Measurements from ENCODE around the gene KMT2E.
"Not testable (repeated sequence)": the region's sequence is repeated elsewhere in the genome, so short reads cannot be mapped to it uniquely, and the experiment has no call there.

KMT2E gene

DNA sequence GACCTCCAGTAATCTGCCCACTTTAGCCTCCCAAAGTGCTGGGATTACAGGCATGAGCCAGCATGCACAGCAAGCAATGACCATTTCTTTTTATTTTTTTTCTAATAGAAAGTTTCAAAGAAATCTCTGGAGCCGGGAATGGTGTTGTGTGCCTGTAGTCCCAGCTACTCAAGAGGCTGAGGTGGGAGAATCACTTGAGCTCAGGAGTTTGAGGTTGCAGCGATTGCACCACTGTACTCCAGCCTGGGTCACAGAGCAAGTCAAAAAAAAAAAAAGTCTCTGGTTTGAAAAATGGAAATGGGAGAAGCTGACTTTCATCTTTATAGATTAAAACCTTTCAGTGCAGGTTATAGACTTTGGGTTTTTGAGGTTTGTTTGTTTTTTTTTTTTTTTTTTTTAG lies 44.8 kb upstream of the KMT2E start:
- no peak for TF ChIP-seq CTCF (IDR thresholded peaks at IDR 0.05; ENCODE audit: extremely low read depth, insufficient read depth, missing control alignments)
- in situ Hi-C loops (cut with MboI; ENCODE audit: low pct_unique_long_range_greater_than_20kb, low sequenced_read_pairs, unreplicated experiment) = no loop called here
- DNase-seq (ENCODE audit: low spot score) = no peak

DNA sequence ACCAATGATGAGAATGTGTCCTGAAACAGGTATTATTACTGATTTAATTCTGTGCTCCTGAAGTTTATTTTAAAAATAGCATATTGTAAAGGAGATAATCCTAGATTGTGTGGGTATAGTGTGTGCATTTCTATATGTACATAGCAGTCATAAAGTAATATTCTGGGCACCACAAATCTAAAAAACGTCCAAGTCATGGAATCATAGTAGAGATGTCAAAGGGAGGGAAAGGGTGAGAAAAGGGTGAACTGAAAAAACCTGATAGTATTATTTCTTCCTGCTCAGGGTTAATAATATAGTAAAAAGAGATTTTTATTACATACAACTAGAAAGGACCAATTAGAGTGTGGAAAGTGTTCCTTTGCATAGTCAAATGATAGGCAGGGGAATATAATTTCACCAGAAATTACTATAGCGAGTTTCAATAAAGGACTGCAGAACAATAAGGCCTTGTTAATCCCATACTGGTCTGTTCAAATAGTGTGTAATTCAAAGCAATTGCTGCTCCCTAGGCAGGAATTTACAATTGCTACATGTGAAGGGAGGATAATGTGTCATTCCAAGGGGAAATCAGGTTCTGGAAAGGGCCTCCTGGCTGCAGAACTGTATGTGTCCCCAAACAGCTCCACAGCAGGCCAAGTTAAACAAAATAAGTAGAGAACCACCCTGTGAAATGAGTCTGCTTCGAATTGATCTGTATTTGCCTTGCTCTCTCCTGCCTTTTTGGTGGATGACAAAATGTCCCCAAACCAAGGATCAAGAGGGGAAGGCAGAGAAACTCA lies 42.5 kb upstream of the KMT2E start:
- in situ Hi-C loops (cut with MboI; ENCODE audit: low pct_unique_long_range_greater_than_20kb, low sequenced_read_pairs, unreplicated experiment) = no loop called here
- no peak for DNase-seq (ENCODE audit: low spot score)
- TF ChIP-seq CTCF (IDR thresholded peaks at IDR 0.05; ENCODE audit: extremely low read depth, insufficient read depth, missing control alignments) = no peak

GRCh38 chr7:104972500-104972899 lies 41.5 kb upstream of the KMT2E start:
- TF ChIP-seq CTCF (IDR thresholded peaks at IDR 0.05; ENCODE audit: extremely low read depth, insufficient read depth, missing control alignments) = no peak
- DNase-seq (ENCODE audit: low spot score) = no peak
- in situ Hi-C loops (cut with MboI; ENCODE audit: low pct_unique_long_range_greater_than_20kb, low sequenced_read_pairs, unreplicated experiment) = no loop called here

- TF ChIP-seq CTCF (IDR thresholded peaks at IDR 0.05; ENCODE audit: extremely low read depth, insufficient read depth, missing control alignments) = no peak
- in situ Hi-C loops (cut with MboI; ENCODE audit: low pct_unique_long_range_greater_than_20kb, low sequenced_read_pairs, unreplicated experiment) = no loop called here
- DNase-seq (ENCODE audit: low spot score) = no peak
Measured at GRCh38 chr7:104973227-104973626, 40.8 kb upstream of the KMT2E start.

GRCh38 chr7:104973909-104974415 lies 40.0 kb upstream of the KMT2E start:
- in situ Hi-C loops (cut with MboI; ENCODE audit: low pct_unique_long_range_greater_than_20kb, low sequenced_read_pairs, unreplicated experiment) = no loop called here

DNA sequence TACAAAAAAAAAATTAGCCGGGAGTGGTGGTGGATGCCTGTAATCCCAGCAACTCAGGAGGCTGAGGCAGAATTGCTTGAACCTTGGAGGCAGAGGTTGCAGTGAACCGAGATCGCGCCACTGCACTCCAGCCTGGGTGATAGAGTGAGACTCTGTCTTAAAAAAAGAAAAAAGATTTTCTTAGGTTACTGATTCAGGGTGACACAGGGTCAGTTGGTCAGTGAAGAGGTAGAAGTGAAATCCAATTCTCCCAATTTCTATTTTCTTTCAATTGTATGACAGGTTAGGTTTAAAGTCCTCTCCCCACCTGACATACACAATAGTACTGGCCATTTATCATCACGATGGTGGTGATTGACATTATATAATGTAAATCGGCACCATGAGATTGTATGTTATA lies 38.5 kb upstream of the KMT2E start:
- in situ Hi-C loops (cut with MboI; ENCODE audit: low pct_unique_long_range_greater_than_20kb, low sequenced_read_pairs, unreplicated experiment); DNase-seq (ENCODE audit: low spot score): not testable (repeated sequence)

More at GRCh38 chr7:104973909-104974415, 40.0 kb upstream of the KMT2E start:
- TF ChIP-seq CTCF (IDR thresholded peaks at IDR 0.05; ENCODE audit: extremely low read depth, insufficient read depth, missing control alignments) = no peak
- no peak for DNase-seq (ENCODE audit: low spot score)

GRCh38 chr7:104976966-104977636 lies 36.9 kb upstream of the KMT2E start:
- no peak for TF ChIP-seq CTCF (IDR thresholded peaks at IDR 0.05; ENCODE audit: extremely low read depth, insufficient read depth, missing control alignments)
- no peak for DNase-seq (ENCODE audit: low spot score)
- in situ Hi-C loops (cut with MboI; ENCODE audit: low pct_unique_long_range_greater_than_20kb, low sequenced_read_pairs, unreplicated experiment) = no loop called here
